Stimulated activated naive CD8-positive, alpha-beta T cell treated with anti-CD3 and anti-CD28 coated beads, Interleukin-15, Interleukin-2, amounts not matched to agents 100 ng/mL and 50 ng/mL, for 24 hours (primary cell): ENCODE measurements around the gene ADAM10.

Source experiments
- H3K27ac Mint-ChIP-seq: one replicate; pipeline ENCODE4 v1.8.0; 2021; ENCODE audit warnings: mild to moderate bottlenecking, mixed read lengths
- H3K27me3 Mint-ChIP-seq: one replicate; pipeline ENCODE4 v1.8.0; 2021; ENCODE audit warnings: mixed read lengths
- H3K36me3 Mint-ChIP-seq: one replicate; pipeline ENCODE4 v1.8.0; 2021; ENCODE audit warnings: low read depth, mixed read lengths
- H3K4me1 Mint-ChIP-seq: one replicate; pipeline ENCODE4 v1.8.0; 2021; ENCODE audit warnings: low read depth, mixed read lengths
- H3K4me3 Mint-ChIP-seq: one replicate; pipeline ENCODE4 v1.8.0; 2021; ENCODE audit warnings: mild to moderate bottlenecking, mixed read lengths
- H3K9me3 Mint-ChIP-seq: one replicate; pipeline ENCODE4 v1.8.0; 2021; ENCODE audit warnings: mixed read lengths

Gene ADAM10, protein sequence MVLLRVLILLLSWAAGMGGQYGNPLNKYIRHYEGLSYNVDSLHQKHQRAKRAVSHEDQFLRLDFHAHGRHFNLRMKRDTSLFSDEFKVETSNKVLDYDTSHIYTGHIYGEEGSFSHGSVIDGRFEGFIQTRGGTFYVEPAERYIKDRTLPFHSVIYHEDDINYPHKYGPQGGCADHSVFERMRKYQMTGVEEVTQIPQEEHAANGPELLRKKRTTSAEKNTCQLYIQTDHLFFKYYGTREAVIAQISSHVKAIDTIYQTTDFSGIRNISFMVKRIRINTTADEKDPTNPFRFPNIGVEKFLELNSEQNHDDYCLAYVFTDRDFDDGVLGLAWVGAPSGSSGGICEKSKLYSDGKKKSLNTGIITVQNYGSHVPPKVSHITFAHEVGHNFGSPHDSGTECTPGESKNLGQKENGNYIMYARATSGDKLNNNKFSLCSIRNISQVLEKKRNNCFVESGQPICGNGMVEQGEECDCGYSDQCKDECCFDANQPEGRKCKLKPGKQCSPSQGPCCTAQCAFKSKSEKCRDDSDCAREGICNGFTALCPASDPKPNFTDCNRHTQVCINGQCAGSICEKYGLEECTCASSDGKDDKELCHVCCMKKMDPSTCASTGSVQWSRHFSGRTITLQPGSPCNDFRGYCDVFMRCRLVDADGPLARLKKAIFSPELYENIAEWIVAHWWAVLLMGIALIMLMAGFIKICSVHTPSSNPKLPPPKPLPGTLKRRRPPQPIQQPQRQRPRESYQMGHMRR

GRCh38 chr15:58749532-58750337 is at the start of gene ADAM10:
ADAM10 (minus strand) TSS chr15:58749707; CDS start chr15:58749534, 173 bp downstream.
- no peaks in the 10 kb centered on the region for H3K9me3 Mint-ChIP-seq
- H3K4me1 Mint-ChIP-seq = peaks cover 41% of the 10 kb centered on the region
- H3K36me3 Mint-ChIP-seq = peaks cover 6% of the 10 kb centered on the region
- peak within 1 kb of the TSS; percentile 99 for H3K4me3 Mint-ChIP-seq
- no peaks in the 10 kb centered on the region for H3K27me3 Mint-ChIP-seq
- H3K27ac Mint-ChIP-seq = peak within 1 kb of the TSS; percentile 90

DNA sequence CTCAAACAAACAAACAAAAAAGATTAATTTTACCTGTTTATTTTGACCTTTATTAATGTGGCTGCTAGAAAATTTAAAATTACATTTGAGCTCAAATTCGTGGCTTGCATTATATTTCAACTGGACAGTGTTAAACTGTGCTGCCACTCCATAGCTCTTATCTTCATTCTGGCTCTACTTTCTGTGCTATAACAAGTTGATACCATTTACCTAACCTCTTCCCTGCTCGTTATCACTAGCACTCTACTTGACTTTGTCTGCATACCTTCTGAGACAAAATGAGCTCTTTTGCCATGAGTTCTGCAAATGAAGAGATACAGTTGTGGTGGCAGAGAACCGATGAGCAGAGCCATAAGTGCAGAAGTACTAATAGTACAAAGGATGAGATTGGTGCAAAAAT is 48.0 kb upstream of the ADAM10 start:
- Mint-ChIP-seq H3K27ac (no peak overlapping the region), H3K4me1 (peaks cover 20% of the 10 kb centered on the region), H3K9me3 (peaks cover 6% of the 10 kb centered on the region), H3K4me3 (no peak overlapping the region), H3K27me3 (no peaks in the 10 kb centered on the region), H3K36me3 (peaks cover 13% of the 10 kb centered on the region)

- H3K4me1 Mint-ChIP-seq = peaks cover 20% of the 10 kb centered on the region
- H3K4me3 Mint-ChIP-seq = no peak overlapping the region
- H3K27me3 Mint-ChIP-seq = no peaks in the 10 kb centered on the region
- H3K9me3 Mint-ChIP-seq = peaks cover 6% of the 10 kb centered on the region
- peak overlapping the region; percentile 49 for H3K27ac Mint-ChIP-seq
- H3K36me3 Mint-ChIP-seq = peaks cover 20% of the 10 kb centered on the region
These were observed 46.3 kb upstream of the ADAM10 start for GRCh38 chr15:58795825-58796224.

DNA sequence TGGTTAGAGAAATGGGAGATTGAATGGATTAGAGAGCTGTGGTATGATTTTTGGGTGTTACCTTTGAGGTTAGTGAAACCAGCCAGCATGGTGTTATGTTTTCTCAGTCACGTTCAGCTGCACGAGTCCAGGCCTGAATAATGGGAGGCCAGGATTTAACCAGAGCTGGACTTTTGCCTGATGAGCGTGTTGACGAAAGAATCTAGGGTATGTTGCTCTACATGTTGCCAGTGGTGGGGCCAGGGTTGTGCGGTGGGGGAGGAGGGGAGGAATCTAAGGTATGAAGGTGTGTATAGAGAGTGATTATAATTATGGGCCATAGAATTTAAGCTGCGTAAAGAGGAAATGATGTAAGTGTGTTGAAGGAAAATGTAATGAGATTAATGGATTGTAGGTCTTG is 44.4 kb upstream of the ADAM10 start:
- Mint-ChIP-seq H3K4me1 (peaks cover 17% of the 10 kb centered on the region), H3K27ac (no peak overlapping the region), H3K27me3 (no peaks in the 10 kb centered on the region), H3K9me3 (peaks cover 6% of the 10 kb centered on the region), H3K4me3 (no peak overlapping the region), H3K36me3 (peaks cover 28% of the 10 kb centered on the region)

DNA sequence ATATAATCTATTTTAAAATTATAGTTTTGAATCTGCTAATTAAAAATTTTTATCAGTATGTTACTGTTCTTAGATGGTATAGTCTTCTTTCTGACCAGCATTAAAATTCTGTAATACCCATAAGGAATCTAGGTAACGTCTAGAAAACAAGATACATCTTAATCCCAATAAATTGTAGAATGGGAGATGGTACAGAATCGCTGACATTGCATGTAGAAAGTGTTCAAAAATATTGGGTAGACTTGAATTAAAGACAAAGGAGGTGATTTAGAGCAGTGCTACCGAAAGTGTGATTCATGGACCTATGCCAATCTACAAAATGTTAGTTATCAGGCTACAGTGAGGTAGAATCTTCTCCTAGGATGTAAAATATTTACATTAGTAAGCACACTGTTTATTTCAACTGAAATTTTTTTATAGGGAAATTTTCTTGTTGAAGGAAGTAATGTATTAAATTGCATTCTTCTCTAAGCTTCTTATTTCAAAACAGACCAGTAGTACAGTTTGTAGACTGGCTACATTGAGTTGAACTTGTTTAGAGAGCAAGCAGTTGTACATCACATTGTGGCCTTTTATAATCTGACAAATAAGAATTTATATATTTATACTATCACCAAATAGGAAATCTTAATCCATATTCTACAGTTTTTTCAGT is 38.7 kb upstream of the ADAM10 start:
- Mint-ChIP-seq H3K9me3 (no peaks in the 10 kb centered on the region), H3K27ac (no peak overlapping the region), H3K4me1 (no peaks in the 10 kb centered on the region), H3K36me3 (peaks cover 21% of the 10 kb centered on the region), H3K4me3 (no peak overlapping the region), H3K27me3 (no peaks in the 10 kb centered on the region)

DNA sequence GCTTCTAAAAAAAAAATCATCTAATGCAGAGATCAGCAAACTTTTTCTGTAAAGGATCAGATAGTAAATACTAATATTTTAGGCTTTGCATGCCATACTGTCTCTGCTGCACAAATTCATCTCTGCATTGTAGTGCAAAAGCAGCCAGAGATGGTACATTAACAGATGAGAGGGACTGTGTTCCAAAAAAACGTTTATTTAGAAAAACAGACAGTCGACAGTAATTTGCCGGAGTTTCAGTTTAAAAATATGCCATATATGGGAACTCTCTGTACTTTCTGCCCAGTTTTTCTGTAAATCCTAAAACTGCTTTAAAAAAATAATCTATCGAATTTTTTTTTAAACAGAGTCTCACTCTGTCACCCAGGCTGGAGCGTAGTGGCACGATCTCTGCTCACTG is 35.8 kb upstream of the ADAM10 start:
- Mint-ChIP-seq H3K4me3 (no peak overlapping the region), H3K27me3 (no peaks in the 10 kb centered on the region), H3K27ac (no peak overlapping the region), H3K36me3 (peaks cover 8% of the 10 kb centered on the region), H3K4me1 (no peaks in the 10 kb centered on the region), H3K9me3 (no peaks in the 10 kb centered on the region)

DNA sequence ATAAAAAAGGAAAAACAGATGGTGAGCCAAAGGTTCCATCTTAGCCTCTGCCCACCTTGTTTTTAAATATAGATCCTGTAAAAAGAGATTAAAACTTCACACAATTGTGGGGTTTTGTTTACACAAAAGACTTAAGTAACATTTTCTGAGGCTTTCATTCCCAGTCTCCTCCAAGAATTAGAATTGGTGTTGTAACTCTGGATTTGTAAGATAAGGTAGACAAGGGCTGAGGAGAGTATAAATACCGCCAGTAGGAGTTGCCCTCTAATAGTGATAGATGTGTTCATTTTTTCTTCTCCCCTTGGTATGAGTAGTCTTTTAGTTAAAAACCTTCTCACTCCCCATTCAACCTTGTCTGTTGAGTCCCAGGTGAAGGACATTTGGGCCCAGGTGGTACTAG is 30.0 kb upstream of the ADAM10 start:
- H3K4me1 Mint-ChIP-seq = peaks cover 9% of the 10 kb centered on the region
- H3K4me3 Mint-ChIP-seq = no peak overlapping the region
- H3K36me3 Mint-ChIP-seq = peaks cover 9% of the 10 kb centered on the region
- H3K27ac Mint-ChIP-seq = no peak overlapping the region
- H3K9me3 Mint-ChIP-seq = no peaks in the 10 kb centered on the region
- no peaks in the 10 kb centered on the region for H3K27me3 Mint-ChIP-seq

DNA sequence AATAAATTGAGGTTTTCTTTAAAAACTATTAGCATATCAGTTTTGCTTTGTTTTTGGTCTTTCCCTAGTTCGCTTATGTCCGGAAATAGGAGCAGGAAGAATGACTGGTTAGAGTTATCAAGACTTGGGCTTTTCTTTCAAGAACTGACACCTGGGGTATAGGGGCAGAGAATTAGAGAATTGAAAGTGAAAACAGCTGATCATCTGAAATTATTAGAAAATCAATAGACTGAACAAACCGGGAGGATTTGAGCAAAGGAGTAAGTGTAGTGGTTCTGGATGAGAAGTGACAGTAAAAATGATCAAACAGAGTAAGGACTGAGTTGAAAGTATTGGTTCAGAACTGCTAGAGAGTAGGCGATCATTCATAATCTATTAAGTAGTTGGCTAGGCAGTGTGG is 27.6 kb upstream of the ADAM10 start:
- H3K9me3 Mint-ChIP-seq = no peaks in the 10 kb centered on the region
- peaks cover 9% of the 10 kb centered on the region for H3K4me1 Mint-ChIP-seq
- peaks cover 4% of the 10 kb centered on the region for H3K36me3 Mint-ChIP-seq
- no peak overlapping the region for H3K4me3 Mint-ChIP-seq
- no peaks in the 10 kb centered on the region for H3K27me3 Mint-ChIP-seq
- H3K27ac Mint-ChIP-seq = no peak overlapping the region

DNA sequence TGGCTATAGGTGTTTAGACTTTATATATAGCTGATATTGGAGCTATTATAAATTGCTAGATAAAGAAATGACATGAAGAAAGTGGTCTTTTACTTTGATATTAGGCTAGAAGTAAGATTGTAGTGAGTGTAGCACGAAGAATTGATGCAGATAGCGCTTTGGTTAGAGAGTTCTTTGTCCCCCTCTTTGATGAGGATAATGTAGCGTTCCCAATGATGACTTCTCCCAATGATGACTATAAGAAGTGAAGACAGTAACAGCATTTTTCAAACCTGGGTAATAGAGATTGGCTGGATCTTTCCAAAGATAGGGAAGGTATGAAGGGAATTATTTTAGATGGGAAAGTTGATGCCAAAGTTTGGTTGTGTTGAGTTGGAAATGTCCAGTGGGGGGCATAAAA is 25.9 kb upstream of the ADAM10 start:
- Mint-ChIP-seq H3K36me3 (peaks cover 4% of the 10 kb centered on the region), H3K27ac (no peak overlapping the region), H3K4me3 (no peak overlapping the region), H3K9me3 (no peaks in the 10 kb centered on the region), H3K27me3 (no peaks in the 10 kb centered on the region), H3K4me1 (peaks cover 13% of the 10 kb centered on the region)

GRCh38 chr15:58773024-58773423 is 23.5 kb upstream of the ADAM10 start:
- peaks cover 14% of the 10 kb centered on the region for H3K4me1 Mint-ChIP-seq
- H3K9me3 Mint-ChIP-seq = no peaks in the 10 kb centered on the region
- no peak overlapping the region for H3K27ac Mint-ChIP-seq
- H3K36me3 Mint-ChIP-seq = no peaks in the 10 kb centered on the region
- H3K27me3 Mint-ChIP-seq = no peaks in the 10 kb centered on the region
- H3K4me3 Mint-ChIP-seq = no peak overlapping the region

DNA sequence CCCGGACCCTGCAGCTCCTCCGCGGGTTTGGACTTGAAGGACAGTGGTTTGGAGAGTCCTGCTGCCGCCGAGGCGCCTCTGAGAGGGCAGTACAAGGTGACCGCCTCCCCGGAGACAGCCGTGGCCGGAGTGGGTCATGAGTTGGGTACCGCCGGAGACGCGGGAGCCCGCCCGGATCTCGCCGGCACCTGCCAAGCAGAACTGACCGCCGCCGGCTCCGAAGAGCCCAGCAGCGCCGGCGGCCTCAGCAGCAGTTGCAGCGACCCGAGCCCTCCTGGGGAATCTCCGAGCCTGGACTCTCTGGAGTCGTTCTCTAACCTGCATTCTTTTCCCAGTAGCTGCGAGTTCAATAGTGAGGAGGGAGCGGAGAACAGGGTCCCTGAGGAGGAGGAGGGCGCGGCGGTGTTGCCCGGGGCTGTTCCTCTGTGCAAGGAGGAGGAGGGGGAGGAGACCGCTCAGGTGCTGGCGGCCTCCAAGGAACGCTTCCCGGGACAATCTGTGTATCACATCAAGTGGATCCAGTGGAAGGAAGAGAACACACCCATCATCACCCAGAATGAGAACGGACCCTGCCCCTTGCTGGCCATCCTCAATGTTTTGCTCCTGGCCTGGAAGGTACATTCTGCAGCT is 22.2 kb upstream of the ADAM10 start:
- Mint-ChIP-seq H3K36me3 (no peaks in the 10 kb centered on the region), H3K27me3 (no peaks in the 10 kb centered on the region), H3K4me3 (no peak overlapping the region), H3K9me3 (no peaks in the 10 kb centered on the region), H3K4me1 (peaks cover 9% of the 10 kb centered on the region), H3K27ac (peak overlapping the region; percentile 67)

DNA sequence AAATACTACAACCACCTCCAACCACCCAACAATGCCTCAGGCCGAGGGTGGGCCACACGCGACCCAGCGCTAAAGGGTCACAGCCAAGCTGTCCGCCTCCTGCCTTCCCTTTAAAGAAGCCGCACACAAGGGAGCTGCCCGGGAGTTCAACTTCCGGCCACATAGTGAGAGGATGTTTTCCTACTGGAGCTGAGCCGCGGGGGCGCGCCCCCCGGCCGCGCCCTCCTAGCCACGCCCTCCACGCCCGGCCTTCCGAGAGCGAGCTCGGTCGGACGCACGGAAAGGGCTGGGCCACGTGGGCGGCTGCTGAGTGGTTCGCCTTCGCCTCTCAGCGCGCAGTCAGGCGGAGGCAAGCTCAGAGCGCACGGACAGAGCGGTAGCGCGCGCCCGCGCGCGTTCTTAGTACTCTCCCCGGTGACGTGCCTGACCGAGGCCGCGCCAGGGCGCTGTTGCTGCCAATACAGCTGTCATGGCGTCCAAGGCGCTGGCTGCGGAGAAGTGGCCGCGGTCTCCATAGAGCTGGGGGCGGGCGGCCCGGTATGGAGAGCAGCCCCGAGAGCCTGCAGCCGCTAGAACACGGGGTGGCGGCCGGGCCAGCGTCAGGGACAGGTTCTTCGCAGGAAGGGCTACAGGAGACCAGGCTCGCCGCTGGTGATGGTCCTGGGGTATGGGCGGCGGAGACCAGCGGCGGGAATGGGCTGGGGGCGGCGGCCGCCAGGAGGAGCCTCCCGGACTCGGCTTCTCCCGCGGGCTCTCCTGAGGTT is 21.5 kb upstream of the ADAM10 start, which contains the start of gene MINDY2:
TSS of gene MINDY2 (plus strand) at position 446 of the 764 bp plus-strand sequence. CDS start at position 540, 94 bp downstream.
- H3K4me3 Mint-ChIP-seq = peak within 1 kb of the TSS; percentile 7

DNA sequence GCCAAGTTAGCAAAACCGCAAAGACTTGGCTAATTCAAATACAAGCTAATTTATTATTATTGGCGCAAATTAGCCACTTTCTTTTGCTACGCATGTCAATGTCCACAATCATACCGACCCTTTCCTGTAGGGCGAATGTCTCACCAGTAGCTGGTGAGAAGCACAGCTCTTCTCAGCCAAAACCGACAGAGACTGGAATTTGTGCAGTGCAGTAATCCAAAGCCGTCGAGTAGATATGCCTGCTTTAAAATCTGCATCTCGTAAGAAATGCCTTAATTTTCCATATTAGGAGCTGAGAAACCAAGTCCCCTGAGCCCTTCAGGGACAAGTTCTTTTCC is 21.0 kb upstream of the ADAM10 start:
- H3K27ac Mint-ChIP-seq = peak overlapping the region; percentile 91
- H3K9me3 Mint-ChIP-seq = peaks cover 7% of the 10 kb centered on the region
- H3K4me1 Mint-ChIP-seq = peaks cover 9% of the 10 kb centered on the region
- H3K27me3 Mint-ChIP-seq = no peaks in the 10 kb centered on the region
- H3K4me3 Mint-ChIP-seq = no peak overlapping the region
- H3K36me3 Mint-ChIP-seq = no peaks in the 10 kb centered on the region

More for the DNA sequence above, 21.5 kb upstream of the ADAM10 start, which contains the start of gene MINDY2:
- no peaks in the 10 kb centered on the region for H3K36me3 Mint-ChIP-seq
- H3K27me3 Mint-ChIP-seq = no peaks in the 10 kb centered on the region
- peaks cover 9% of the 10 kb centered on the region for H3K4me1 Mint-ChIP-seq
- peak within 1 kb of the TSS; percentile 91 for H3K27ac Mint-ChIP-seq
- peaks cover 5% of the 10 kb centered on the region for H3K9me3 Mint-ChIP-seq
